ENCODE measurements around the gene IFT122.
"Not testable (repeated sequence)": the region's sequence is repeated elsewhere in the genome, so short reads cannot be mapped to it uniquely, and the experiment has no call there.

IFT122 gene

DNA sequence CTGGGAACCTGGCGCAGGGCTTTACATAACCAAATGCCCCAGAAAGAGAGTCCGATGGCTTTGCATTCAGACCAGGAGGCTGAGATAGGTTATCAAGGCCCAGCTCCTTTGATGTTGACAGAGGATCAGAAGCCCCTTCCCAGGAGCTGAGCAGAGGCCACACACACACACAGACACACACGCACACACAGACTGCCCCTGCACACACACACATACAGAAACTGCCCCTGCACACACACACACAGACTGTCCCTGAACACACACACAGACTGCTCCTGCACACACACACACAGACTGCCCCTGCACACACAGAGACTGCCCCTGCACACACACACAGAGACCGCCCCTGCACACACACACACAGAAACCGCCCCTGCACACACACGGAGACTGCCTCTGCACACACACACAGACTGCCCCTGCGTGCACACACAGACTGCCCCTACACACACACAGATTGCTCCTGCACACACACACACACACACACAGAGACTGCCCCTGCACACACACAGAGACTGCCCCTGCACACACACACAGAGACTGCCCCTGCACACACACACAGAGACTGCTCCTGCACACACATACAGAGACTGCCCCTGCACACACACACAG lies 75.9 kb downstream of the IFT122 start:
- not testable (repeated sequence) for DNase-seq (ENCODE audit: low read depth in 2 of 3, low spot score in 2 of 3)

DNA sequence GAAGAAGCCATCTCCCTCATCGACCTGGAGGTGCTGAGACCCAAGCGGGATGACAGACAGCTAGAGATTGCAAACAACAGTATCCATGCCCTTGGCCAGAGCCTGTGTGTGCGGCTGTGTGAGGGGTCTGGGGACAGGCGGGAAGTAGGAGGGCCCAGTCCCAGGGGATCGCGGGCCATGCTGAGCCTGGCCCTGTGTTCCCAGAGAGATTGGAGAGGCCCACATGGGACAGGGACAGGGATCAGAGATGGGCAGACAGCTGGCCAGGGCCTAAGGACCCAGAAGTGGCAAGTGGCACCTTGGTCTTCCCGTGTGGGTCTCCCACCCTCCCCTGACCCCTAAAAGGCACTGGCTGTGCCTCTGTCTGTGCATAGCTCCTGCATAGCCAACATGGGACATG lies 77.5 kb downstream of the IFT122 start:
- no peak for DNase-seq (ENCODE audit: low read depth in 2 of 3, low spot score in 2 of 3)

- DNase-seq (ENCODE audit: low read depth in 2 of 3, low spot score in 2 of 3), result no peak
These were observed 78.1 kb downstream of the IFT122 start for GRCh38 chr3:129518038-129518561.

DNA sequence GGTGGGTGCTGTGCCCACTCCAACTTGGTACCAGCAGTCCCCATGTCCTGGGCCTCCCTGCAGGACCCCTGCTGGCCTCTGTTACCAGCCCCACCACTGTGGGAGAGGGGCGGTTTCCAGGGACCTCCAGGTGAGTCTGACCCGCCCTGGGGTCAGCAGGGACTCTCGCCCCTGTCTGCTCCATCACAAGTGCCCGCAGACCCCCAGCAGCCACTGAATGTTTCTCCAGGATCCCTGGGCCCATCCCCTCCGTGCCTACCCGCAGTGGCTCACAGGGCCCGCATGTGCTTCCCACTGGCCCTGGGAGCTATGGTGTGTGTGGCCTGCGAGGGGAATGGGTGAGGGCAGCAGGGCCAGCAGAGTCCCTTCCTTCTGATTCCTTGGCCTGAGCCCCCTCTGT lies 78.6 kb downstream of the IFT122 start:
- DNase-seq (ENCODE audit: low read depth in 2 of 3, low spot score in 2 of 3), result no peak

GRCh38 chr3:129519449-129519848 lies 79.4 kb downstream of the IFT122 start:
- no peak for DNase-seq (ENCODE audit: low read depth in 2 of 3, low spot score in 2 of 3)

- no peak for DNase-seq (ENCODE audit: low read depth in 2 of 3, low spot score in 2 of 3)
These were observed 80.1 kb downstream of the IFT122 start for GRCh38 chr3:129519896-129520715.

GRCh38 chr3:129520960-129521359 lies 80.9 kb downstream of the IFT122 start:
- no peak for DNase-seq (ENCODE audit: low read depth in 2 of 3, low spot score in 2 of 3)

DNA sequence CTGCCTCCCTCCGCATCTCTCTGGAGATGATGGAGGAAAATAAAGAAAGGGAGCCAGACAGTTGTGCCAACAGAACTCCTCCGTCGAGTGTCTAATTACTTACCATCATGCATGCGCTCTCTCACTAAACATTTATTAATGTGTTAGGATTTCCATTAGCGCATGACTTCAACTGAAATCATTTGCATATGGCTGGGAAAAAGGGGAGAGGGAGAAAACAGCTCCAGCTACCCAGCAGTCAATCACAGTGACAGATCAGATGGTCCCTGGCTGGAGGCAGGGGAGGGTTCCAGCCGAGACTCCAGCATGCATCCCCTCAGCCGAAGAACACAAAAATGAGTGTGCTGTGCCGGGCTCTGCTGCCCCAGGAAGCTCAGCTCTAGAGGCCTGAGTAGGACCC lies 81.6 kb downstream of the IFT122 start:
- DNase-seq (ENCODE audit: low read depth in 2 of 3, low spot score in 2 of 3), result no peak

DNA sequence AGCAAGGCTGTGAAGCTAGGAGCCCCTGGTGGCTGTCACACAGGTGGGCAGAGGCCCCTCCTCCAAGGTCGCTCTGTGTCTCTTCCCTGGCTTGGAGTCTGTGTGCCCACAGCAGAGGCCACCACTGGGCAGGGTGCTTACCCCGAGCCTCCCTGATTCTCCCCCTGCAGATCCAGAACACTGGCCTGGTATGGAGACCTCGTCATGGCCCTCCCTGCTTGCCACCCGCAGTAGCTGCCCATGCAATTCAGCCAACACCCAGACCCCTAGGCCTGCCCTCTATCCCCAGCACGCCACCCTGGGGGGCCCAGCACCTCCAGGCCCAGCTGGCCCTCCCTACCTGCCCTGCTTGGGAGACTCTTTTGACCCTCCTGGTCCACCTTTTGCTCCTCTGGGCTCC lies 82.9 kb downstream of the IFT122 start:
- no peak for DNase-seq (ENCODE audit: low read depth in 2 of 3, low spot score in 2 of 3)

- no peak for DNase-seq (ENCODE audit: low read depth in 2 of 3, low spot score in 2 of 3)
These were observed 84.1 kb downstream of the IFT122 start for GRCh38 chr3:129524081-129524480.

- no peak for DNase-seq (ENCODE audit: low read depth in 2 of 3, low spot score in 2 of 3)
These were observed 85.4 kb downstream of the IFT122 start for GRCh38 chr3:129525341-129525968.

DNA sequence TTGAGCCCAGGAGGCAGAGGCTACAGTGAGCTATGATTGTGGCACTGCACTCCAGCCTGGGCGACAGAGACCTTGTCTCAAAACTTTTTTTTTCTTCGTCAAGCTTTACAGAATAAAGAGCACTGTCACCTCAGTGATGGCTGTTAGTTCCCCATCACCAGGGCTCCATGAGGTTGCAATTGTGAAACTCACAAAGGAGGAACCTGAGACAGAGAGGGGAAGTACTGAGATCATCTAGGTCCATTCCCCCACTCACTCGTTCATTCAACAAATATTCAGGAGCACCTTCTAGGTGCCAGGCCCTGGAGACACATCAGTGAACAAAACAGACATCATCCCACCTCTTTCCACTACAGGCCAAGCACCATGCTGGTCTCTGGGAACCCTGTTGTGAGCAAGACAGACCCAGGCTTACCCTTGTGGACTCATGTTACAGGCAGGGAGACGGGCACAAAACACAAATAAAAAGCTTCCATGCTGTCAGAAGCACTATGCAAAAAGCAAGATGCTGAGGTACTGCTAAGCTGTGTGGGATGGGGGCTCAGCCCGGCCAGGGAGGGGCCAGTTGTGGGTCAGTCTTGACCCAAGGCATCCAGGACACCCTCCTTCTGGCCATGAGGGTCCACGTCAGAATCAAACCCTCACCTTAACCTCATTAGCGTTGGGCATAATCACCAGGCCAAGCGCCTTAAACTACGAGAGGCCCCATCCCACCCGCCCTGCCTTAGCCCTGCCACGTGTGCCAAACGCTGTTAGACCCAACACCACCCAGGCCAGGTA lies 86.3 kb downstream of the IFT122 start:
- DNase-seq (ENCODE audit: low read depth in 2 of 3, low spot score in 2 of 3), result no peak

DNA sequence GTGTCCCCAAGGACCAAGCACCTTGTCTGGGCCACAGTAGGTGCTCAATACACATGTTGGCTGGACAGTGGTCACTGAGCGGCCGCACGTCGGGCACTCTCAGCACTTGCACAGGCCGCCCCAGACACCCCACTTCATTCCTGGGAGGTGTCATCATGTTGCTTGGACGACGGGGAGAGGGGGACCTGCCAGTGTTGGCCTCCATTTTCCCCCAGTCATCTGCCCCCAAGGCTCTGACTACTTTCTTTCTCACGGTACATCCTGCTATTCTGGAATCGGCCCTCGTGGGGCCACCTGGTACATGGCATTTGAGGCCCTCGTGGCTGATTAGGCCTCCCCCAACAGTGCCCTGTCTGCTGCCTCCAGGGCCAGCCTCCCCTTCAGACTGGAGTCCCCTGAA lies 87.2 kb downstream of the IFT122 start:
- DNase-seq (ENCODE audit: low read depth in 2 of 3, low spot score in 2 of 3), result no peak

GRCh38 chr3:129528589-129529100 lies 88.6 kb downstream of the IFT122 start, which contains the start of gene RHO:
TSS of gene RHO (plus strand) at chr3:129528639. CDS start at chr3:129528734, 95 bp downstream.
- no peak for DNase-seq (ENCODE audit: low read depth in 2 of 3, low spot score in 2 of 3)

DNA sequence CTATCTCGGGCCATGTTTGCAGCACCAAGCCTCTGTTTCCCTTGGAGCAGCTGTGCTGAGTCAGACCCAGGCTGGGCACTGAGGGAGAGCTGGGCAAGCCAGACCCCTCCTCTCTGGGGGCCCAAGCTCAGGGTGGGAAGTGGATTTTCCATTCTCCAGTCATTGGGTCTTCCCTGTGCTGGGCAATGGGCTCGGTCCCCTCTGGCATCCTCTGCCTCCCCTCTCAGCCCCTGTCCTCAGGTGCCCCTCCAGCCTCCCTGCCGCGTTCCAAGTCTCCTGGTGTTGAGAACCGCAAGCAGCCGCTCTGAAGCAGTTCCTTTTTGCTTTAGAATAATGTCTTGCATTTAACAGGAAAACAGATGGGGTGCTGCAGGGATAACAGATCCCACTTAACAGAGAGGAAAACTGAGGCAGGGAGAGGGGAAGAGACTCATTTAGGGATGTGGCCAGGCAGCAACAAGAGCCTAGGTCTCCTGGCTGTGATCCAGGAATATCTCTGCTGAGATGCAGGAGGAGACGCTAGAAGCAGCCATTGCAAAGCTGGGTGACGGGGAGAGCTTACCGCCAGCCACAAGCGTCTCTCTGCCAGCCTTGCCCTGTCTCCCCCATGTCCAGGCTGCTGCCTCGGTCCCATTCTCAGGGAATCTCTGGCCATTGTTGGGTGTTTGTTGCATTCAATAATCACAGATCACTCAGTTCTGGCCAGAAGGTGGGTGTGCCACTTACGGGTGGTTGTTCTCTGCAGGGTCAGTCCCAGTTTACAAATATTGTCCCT lies 89.6 kb downstream of the IFT122 start:
- no peak for DNase-seq (ENCODE audit: low read depth in 2 of 3, low spot score in 2 of 3)

GRCh38 chr3:129530251-129530791 lies 90.3 kb downstream of the IFT122 start:
- no peak for DNase-seq (ENCODE audit: low read depth in 2 of 3, low spot score in 2 of 3)

DNA sequence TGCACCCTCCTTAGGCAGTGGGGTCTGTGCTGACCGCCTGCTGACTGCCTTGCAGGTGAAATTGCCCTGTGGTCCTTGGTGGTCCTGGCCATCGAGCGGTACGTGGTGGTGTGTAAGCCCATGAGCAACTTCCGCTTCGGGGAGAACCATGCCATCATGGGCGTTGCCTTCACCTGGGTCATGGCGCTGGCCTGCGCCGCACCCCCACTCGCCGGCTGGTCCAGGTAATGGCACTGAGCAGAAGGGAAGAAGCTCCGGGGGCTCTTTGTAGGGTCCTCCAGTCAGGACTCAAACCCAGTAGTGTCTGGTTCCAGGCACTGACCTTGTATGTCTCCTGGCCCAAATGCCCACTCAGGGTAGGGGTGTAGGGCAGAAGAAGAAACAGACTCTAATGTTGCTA lies 90.8 kb downstream of the IFT122 start:
- DNase-seq (ENCODE audit: low read depth in 2 of 3, low spot score in 2 of 3), result no peak

DNA sequence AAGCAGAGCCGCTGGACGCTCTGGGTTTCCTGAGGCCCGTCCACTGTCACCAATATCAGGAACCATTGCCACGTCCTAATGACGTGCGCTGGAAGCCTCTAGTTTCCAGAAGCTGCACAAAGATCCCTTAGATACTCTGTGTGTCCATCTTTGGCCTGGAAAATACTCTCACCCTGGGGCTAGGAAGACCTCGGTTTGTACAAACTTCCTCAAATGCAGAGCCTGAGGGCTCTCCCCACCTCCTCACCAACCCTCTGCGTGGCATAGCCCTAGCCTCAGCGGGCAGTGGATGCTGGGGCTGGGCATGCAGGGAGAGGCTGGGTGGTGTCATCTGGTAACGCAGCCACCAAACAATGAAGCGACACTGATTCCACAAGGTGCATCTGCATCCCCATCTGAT lies 91.7 kb downstream of the IFT122 start:
- no peak for DNase-seq (ENCODE audit: low read depth in 2 of 3, low spot score in 2 of 3)

- DNase-seq (ENCODE audit: low read depth in 2 of 3, low spot score in 2 of 3), result no peak
These were observed 92.2 kb downstream of the IFT122 start for GRCh38 chr3:129532261-129532660.

DNA sequence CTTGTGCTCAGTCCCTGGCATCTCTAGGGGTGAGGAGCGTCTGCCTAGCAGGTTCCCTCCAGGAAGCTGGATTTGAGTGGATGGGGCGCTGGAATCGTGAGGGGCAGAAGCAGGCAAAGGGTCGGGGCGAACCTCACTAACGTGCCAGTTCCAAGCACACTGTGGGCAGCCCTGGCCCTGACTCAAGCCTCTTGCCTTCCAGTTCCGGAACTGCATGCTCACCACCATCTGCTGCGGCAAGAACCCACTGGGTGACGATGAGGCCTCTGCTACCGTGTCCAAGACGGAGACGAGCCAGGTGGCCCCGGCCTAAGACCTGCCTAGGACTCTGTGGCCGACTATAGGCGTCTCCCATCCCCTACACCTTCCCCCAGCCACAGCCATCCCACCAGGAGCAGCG lies 93.4 kb downstream of the IFT122 start:
- no peak for DNase-seq (ENCODE audit: low read depth in 2 of 3, low spot score in 2 of 3)
